Tibial artery (tissue), 4 donors: ENCODE data around the gene PTPRN2.

Source experiments
- DNase-seq, 2 donors: peaks; one replicate each; pipeline ENCODE4 v3.0.0-alpha.2; 2019
- H3K27ac ChIP-seq, 2 donors: fragments of 200-600 bp; sonication (generic) in 1 of 2; 1 replicate in 1 of 2; 2 replicates in 1 of 2; pipeline ENCODE4 v1.5.1; 2018 to 2019; ENCODE audit warnings: mild to moderate bottlenecking in 1 of 2
- H3K27me3 ChIP-seq, 2 donors: fragments of 200-600 bp; sonication (generic) in 1 of 2; one replicate each; pipeline versions ENCODE4 v1.5.1 to v1.6.0; 2016 to 2019
- H3K36me3 ChIP-seq, 3 donors: fragments of 200-600 bp; sonication (generic) in 2 of 3; one replicate each; pipeline ENCODE4 v1.5.1; 2016 to 2019; ENCODE audit warnings: mild to moderate bottlenecking in 2 of 3
- H3K4me1 ChIP-seq, 4 donors: fragments of 200-600 bp; sonication (generic) in 2 of 4; 1 replicate in 3 of 4; 2 replicates in 1 of 4; pipeline ENCODE4 v1.5.1; 2016 to 2019
- H3K4me3 ChIP-seq, 2 donors: fragments of 200-600 bp; sonication (generic) in 1 of 2; 1 replicate in 1 of 2; 2 replicates in 1 of 2; pipeline ENCODE4 v1.5.1; 2018 to 2019; ENCODE audit warnings: mild to moderate bottlenecking in 2 of 2
- H3K9me3 ChIP-seq, 3 donors: fragments of 200-600 bp; sonication (generic) in 1 of 3; one replicate each; pipeline ENCODE4 v1.5.1; 2016 to 2019
- CTCF ChIP-seq, 2 experiments: fragments of 200-600 bp in 1 of 2; fragments of 450-650 bp in 1 of 2; IDR thresholded peaks; one replicate each; pipeline ENCODE4 v1.5.1; 2017 to 2019; ENCODE audit warnings: antibody characterized with exemption in 2 of 2, mild to moderate bottlenecking in 1 of 2, moderate library complexity in 1 of 2
- intact Hi-C: fragments of 100-400 bp; cut with DNase I; formaldehyde crosslinking; loops from one replicate; pipeline ENCODE4 v1.15.0; 2023; ENCODE audit warnings: low total_unique reads

Gene PTPRN2

GRCh38 chr7:158246960-158247673 is 340.5 kb downstream of the PTPRN2 start:
- Histone ChIP-seq H3K4me3 (no peak overlapping the region), H3K9me3 (peaks cover 0 to 5% (median 0%) of the 10 kb centered on the region in 3 donors), H3K4me1 (no peaks in the 10 kb centered on the region), H3K27ac (no peak overlapping the region), H3K36me3 (no peaks in the 10 kb centered on the region), H3K27me3 (no peaks in the 10 kb centered on the region)
- TF ChIP-seq CTCF (IDR thresholded peaks at IDR 0.05), result no peak
- intact Hi-C loops, result no loop called here
- no peak for DNase-seq

- intact Hi-C loops, result no loop called here
- no peaks in the 10 kb centered on the region for H3K36me3 ChIP-seq
- H3K27me3 ChIP-seq, result no peaks in the 10 kb centered on the region
- no peaks in the 10 kb centered on the region for H3K4me1 ChIP-seq
- no peak overlapping the region for H3K4me3 ChIP-seq
- H3K9me3 ChIP-seq, result peaks cover 0 to 5% (median 0%) of the 10 kb centered on the region in 3 donors
- no peak for TF ChIP-seq CTCF (IDR thresholded peaks at IDR 0.05)
- H3K27ac ChIP-seq, result no peak overlapping the region
- no peak for DNase-seq
Measured at GRCh38 chr7:158246272-158246959, 341.2 kb downstream of the PTPRN2 start.

GRCh38 chr7:158245724-158246041 is 341.9 kb downstream of the PTPRN2 start:
- H3K27ac ChIP-seq, result no peak overlapping the region
- peaks cover 0 to 5% (median 0%) of the 10 kb centered on the region in 3 donors for H3K9me3 ChIP-seq
- intact Hi-C loops, result no loop called here
- H3K4me3 ChIP-seq, result no peak overlapping the region
- TF ChIP-seq CTCF (IDR thresholded peaks at IDR 0.05), result no peak
- H3K36me3 ChIP-seq, result no peaks in the 10 kb centered on the region
- H3K4me1 ChIP-seq, result no peaks in the 10 kb centered on the region
- H3K27me3 ChIP-seq, result no peaks in the 10 kb centered on the region
- no peak for DNase-seq

- intact Hi-C loops, result no loop called here
- no peaks in the 10 kb centered on the region for H3K36me3 ChIP-seq
- no peak overlapping the region for H3K27ac ChIP-seq
- TF ChIP-seq CTCF (IDR thresholded peaks at IDR 0.05), result no peak
- H3K4me1 ChIP-seq, result no peaks in the 10 kb centered on the region
- H3K4me3 ChIP-seq, result no peak overlapping the region
- no peaks in the 10 kb centered on the region for H3K27me3 ChIP-seq
- no peak for DNase-seq
- peaks cover 0 to 5% (median 0%) of the 10 kb centered on the region in 3 donors for H3K9me3 ChIP-seq
Measured at GRCh38 chr7:158244873-158245723, 342.5 kb downstream of the PTPRN2 start.

- Histone ChIP-seq H3K4me3 (no peak overlapping the region), H3K27me3 (no peaks in the 10 kb centered on the region), H3K4me1 (no peaks in the 10 kb centered on the region), H3K27ac (no peak overlapping the region), H3K36me3 (no peaks in the 10 kb centered on the region), H3K9me3 (peaks cover 0 to 5% (median 0%) of the 10 kb centered on the region in 3 donors)
- intact Hi-C loops, result no loop called here
- no peak for TF ChIP-seq CTCF (IDR thresholded peaks at IDR 0.05)
- no peak for DNase-seq
Measured at GRCh38 chr7:158244430-158244829, 343.2 kb downstream of the PTPRN2 start.
